D721Med (cell line): ENCODE results near the gene DPYSL4.
"Not testable (repeated sequence)": the region's sequence is repeated elsewhere in the genome, so short reads cannot be mapped to it uniquely, and the experiment has no call there.

Experiments used
- DNase-seq: peaks from one replicate; pipeline ENCODE4 v3.0.0; 2011; ENCODE audit warnings: low spot score; ENCODE audit not compliant: insufficient read length
- FAIRE-seq: peaks from 2 replicates; lab custom pipeline; 2011; peaks lifted over from hg19 to GRCh38; lab: Jason Lieb, UNC
- CTCF ChIP-seq: IDR thresholded peaks from 2 replicates; pipeline ENCODE4 v1.5.1; 2012; ENCODE audit warnings: mild to moderate bottlenecking, control low read depth; ENCODE audit not compliant: insufficient read depth; ENCODE audit errors: missing control alignments

Gene DPYSL4

GRCh38 chr10:132219486-132219885, 32.7 kb downstream of the DPYSL4 start:
- no peak for TF ChIP-seq CTCF
- no peak for FAIRE-seq
- DNase-seq, result no peak

GRCh38 chr10:132220061-132220460, 33.3 kb downstream of the DPYSL4 start:
- TF ChIP-seq CTCF, result no peak
- FAIRE-seq, result no peak

GRCh38 chr10:132220996-132221395, 34.2 kb downstream of the DPYSL4 start:
- not testable (repeated sequence) for DNase-seq, FAIRE-seq

More at GRCh38 chr10:132220061-132220460, 33.3 kb downstream of the DPYSL4 start:
- DNase-seq, result no peak

- FAIRE-seq, result no peak
- no peak for DNase-seq
- TF ChIP-seq CTCF, result no peak
Measured at GRCh38 chr10:132222726-132223125, 36.0 kb downstream of the DPYSL4 start.

- TF ChIP-seq CTCF, result peak; percentile 96
- no peak for FAIRE-seq
- DNase-seq, result peak; percentile 66
Measured at GRCh38 chr10:132223156-132223590, 36.4 kb downstream of the DPYSL4 start.

GRCh38 chr10:132223611-132224342, 37.0 kb downstream of the DPYSL4 start:
- FAIRE-seq (no peak), DNase-seq (no peak)
- TF ChIP-seq CTCF, result no peak

- FAIRE-seq, result no peak
- TF ChIP-seq CTCF, result no peak
- no peak for DNase-seq
Measured at GRCh38 chr10:132224343-132225072, 37.8 kb downstream of the DPYSL4 start.
